Mammary epithelial cell (primary cell): ENCODE data around the gene TRIO.

Source experiments
- EZH2 ChIP-seq: IDR thresholded peaks from 2 replicates; pipeline ENCODE4 v1.6.1; 2012; ENCODE audit warnings: low read length, inconsistent platforms, borderline replicate concordance
- TF ChIP-seq, protein P1 (sequence below), 2 donors: IDR thresholded peaks in 1 of 2; conservative IDR thresholded peaks in 1 of 2; 2 replicates each; pipeline ENCODE4 v1.5.1; 2011 to 2012; ENCODE audit warnings: inconsistent platforms in 2 of 2, low read length in 2 of 2, mild to moderate bottlenecking in 2 of 2, control low read depth in 1 of 2, low read depth in 1 of 2; ENCODE audit not compliant: insufficient read depth in 1 of 2; ENCODE audit errors: extremely low read depth in 1 of 2

DNA sequence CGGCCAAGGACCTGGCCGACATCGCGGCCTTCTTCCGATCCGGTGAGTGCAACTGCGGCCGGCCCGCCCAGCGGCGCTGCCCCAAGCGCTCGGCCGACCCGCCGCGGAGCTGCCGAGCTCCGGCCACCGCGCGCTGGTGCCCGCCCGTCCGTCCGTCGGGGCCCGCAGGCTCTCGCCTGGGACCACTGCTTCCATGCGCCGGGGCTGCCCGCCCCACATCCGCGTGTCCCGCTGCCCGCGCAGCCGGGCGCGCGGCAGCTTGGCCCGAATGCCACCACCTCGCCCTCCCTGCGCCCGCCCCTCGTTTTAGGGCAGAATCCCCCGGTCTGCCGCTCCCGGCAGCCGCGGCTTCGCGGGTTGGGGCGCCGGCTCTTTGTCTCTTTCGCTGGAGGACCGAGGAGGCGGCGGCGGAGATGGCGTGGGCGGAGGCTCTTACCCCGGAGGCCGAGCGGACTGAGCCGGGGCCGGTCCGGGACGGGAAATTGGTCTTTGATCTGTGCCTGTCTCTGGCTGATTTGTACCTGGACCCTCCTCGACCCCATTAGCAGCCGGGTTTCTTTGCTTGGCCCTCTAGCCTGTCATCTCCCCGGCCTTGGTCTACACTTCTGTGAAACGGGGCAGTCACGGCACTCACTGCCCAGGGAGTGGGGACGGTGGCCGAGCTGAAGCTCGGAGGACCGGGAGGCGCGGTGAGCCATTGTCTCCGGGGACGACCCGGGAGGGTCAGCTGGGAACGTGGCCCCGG lies 871 bp downstream of the TRIO start:
- TF ChIP-seq, protein P1, sequence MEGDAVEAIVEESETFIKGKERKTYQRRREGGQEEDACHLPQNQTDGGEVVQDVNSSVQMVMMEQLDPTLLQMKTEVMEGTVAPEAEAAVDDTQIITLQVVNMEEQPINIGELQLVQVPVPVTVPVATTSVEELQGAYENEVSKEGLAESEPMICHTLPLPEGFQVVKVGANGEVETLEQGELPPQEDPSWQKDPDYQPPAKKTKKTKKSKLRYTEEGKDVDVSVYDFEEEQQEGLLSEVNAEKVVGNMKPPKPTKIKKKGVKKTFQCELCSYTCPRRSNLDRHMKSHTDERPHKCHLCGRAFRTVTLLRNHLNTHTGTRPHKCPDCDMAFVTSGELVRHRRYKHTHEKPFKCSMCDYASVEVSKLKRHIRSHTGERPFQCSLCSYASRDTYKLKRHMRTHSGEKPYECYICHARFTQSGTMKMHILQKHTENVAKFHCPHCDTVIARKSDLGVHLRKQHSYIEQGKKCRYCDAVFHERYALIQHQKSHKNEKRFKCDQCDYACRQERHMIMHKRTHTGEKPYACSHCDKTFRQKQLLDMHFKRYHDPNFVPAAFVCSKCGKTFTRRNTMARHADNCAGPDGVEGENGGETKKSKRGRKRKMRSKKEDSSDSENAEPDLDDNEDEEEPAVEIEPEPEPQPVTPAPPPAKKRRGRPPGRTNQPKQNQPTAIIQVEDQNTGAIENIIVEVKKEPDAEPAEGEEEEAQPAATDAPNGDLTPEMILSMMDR (conservative IDR thresholded peaks at IDR 0.05 in 1 of 2, IDR thresholded peaks at IDR 0.05 in 1 of 2; ENCODE audit: extremely low read depth in 1 of 2, insufficient read depth in 1 of 2, low read depth in 1 of 2, low read length in 2 of 2): no peak
- no peak for TF ChIP-seq EZH2
